GM19023 (cell line): ENCODE data around the gene IL22RA2.
A peak's percentile ranks its signal among the peaks of the same experiment; 100 is the strongest.

ENCODE experiments used
- ATAC-seq: cut with Tn5 transposase; IDR thresholded peaks from one replicate; pipeline ENCODE4 v1.9.1; 2021; ENCODE audit warnings: mild to moderate bottlenecking, moderate library complexity; ENCODE audit not compliant: unreplicated experiment

IL22RA2 gene

GRCh38 chr6:137167702-137168377 lies 5.6 kb downstream of the IL22RA2 start:
- ATAC-seq, result no peak

DNA sequence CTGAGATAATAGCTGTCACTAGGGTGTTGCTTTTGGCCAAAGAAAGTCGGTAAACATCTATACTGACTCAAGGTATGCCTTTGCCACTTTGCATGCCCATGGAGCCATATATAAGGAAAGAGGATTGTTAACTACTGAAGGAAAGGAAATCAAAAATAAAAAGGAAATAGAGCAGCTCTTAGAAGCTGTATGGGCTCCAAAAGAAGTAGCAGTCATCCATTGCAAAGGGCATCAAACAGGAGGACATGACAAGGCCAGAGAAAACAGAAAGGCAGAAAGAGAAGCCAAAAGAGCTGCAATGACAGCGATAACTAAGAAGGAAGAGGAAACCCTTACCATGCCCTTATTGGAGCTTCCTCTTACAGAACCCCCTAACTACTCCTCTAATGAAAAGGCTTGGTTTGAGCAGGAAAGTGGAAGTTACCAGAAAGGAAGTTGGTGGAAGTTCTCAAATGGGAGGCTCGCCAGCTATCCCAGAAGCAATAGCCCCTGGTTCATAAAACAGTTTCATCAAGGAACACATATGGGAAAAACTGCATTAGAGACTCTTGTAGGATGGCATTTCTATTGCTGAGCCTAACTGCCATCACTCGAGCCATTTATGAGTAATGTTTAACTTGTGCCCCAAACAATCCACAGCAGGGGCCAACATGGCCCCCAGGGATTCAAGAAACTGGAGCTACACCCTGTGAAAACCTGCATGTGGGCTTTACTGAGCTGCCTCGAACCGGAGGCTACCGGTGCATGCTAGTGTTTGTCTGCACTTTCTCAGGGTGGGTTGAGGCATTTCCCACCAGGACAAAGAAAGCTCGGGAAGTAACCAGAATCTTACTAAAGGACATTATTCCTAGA lies 7.0 kb downstream of the IL22RA2 start:
- no peak for ATAC-seq

DNA sequence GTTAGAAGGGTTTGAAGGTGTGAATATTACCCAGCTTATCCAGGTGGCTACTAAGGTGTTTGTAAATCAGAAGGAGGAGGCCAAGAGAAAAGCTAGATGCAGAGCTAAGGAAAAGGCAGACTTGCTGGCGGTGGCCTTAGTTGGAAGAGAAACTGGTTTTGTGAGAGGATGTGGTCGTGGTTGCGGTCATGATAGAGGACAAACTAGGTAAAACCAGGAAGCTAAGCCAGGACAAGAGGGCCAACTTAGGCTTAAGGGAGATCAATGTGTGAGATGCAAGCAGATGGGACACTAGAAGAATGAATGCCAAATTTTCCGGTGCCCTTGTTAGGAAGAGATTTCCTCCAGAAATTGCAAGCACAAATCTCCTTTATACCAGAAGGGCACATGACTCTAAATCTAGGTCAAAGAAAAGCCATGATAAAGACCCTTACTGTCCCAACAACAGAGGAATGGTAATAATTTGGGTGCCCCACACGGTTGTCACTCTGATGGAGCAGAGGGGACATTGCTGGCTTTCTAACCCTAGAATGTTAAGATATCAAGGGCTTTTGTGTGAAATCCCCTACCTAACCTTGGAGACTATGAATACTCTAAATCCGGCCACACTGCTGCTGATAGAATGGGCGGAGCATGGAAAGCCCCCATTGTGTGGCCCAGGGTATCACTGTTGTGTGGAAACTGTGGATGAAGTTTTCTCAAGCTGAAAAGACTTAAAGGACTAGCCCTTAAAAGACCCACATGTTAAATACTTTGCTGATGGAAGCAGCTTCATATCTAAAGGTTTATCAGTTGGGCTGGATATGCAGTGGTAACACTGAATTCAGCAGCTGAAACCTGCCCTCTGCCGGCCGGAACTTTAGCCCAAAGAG lies 7.8 kb downstream of the IL22RA2 start:
- peak; percentile 56 for ATAC-seq

GRCh38 chr6:137163732-137164318 lies 9.6 kb downstream of the IL22RA2 start:
- no peak for ATAC-seq

DNA sequence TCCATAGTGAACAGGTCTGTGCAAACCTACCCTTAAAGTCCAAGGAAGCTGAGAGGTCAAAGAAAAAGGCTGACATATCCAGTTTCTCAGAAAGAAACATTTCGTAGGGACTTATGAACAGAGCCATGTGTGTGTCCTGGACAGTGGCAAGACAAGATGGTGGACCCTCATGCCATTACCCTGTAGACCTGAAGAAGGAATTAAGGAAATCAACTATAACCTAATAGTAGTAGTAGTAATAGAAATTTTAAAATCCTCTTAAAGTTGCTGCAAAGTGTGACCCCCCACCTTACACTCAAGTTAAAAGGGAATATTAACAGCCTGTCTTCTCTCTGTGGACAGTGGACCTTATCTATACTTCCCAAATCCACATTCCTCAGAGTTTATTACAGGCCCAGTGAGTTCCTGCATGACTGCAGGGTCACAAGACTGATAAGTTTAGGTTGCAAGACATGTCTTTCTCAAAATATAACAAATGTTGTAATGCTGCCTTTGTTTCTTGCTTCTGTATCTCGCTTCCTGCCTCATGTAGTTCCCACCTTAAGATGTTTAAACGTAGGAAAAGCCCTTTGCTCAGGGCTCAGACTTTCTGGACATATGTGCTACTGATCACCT lies 10.6 kb downstream of the IL22RA2 start:
- ATAC-seq, result no peak

DNA sequence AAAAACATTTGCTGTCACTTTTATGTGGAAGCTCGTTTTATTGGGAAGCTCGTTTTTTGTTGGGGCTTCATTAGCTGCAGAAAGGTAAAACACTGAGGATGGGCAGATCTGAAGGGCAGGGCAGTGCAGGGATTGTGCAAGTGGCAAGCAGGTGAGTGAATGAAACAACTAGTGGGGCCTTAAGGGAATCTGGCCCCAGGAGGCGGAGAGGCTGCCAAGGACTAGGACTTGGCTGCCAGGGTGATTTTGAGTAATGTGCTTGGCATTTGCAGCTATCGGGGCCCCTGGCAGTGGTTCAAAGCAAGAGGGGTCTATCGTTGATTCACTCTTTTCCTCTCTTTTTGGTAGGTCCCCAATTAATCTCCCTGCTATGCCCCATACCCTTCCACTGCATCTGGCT lies 11.5 kb downstream of the IL22RA2 start:
- ATAC-seq, result no peak

- no peak for ATAC-seq
Observed at GRCh38 chr6:137160763-137161162, 12.7 kb downstream of the IL22RA2 start.

DNA sequence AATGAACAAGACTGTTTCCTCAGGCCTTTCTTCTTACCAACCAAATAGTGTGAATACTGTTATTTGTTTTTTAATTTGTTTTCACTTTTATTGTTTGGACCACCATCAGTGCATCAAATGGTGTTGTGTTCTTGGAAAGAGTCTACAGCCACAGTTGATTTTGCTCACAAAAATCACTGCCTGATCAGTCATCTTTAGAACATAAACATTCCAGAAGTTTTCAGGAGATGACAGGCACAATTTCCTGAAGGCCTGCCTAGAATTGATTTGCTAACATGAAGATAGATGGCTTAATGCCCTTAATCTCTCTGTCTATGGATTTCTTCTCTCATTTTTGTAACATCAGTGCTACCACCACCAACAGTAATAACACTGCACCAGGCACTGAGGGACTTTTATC lies 13.5 kb downstream of the IL22RA2 start:
- ATAC-seq, result no peak

DNA sequence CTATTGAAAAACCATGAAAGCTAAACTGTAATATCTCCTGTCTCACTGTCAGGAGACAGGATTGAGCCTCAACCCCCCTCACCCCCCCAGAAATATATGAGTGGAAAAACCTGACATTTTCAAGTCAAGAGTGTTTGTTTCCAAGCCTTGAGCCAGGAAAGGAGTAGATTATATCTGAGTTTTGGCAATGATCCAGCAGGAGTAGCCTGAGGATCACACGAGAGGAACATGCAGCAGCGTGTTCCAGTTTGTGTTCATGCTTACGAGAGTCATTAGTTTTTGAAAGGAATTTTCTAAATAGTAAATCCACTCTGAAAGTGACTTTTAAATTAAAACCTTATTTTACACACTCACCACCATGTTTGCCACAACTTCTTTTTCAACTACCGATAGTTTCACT lies 15.8 kb downstream of the IL22RA2 start:
- no peak for ATAC-seq

DNA sequence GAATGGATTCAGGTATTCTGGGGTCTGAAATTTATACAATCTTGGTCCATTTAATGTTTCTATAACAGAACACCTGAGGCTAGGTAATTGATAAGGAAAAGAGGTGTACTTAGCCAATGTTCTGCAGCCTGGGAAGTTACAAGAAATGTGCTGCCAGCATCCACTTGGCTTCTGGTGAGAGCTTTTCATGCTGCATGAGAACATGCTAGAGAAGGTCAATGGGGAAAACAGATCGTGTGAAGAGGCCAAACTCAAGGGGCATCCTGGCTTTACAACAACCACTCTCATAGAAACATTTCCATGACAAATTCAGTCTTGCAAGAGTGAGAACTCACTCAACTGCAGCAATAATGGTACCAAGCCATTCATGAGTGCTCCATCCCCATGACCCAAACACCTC lies 16.8 kb downstream of the IL22RA2 start:
- ATAC-seq, result no peak

- no peak for ATAC-seq
Observed at GRCh38 chr6:137155830-137156229, 17.6 kb downstream of the IL22RA2 start.

DNA sequence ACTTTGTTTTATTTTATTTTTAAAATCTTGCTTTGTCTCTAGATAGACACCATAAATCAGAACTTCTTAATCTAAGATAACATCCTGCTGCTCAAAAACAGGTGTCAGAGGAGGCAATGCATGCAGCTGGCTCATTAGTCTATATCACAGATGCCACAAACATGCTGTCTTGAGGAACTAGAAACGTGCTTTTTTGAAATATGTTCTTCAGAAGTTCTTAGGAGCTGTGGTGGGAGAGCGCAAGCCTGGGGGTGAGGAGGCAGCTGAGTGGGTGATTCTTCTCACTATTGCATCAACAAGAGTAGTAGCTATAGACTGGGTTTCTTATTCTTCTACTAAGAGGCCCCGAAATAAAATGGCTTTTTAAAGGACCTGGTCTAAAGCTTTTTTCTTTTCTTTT lies 23.4 kb downstream of the IL22RA2 start:
- no peak for ATAC-seq

GRCh38 chr6:137149035-137149393 lies 24.4 kb downstream of the IL22RA2 start:
- no peak for ATAC-seq

GRCh38 chr6:137148306-137149034 lies 25.0 kb downstream of the IL22RA2 start:
- ATAC-seq, result no peak

GRCh38 chr6:137147195-137147594 lies 26.2 kb downstream of the IL22RA2 start:
- no peak for ATAC-seq

GRCh38 chr6:137146206-137146605 lies 27.2 kb downstream of the IL22RA2 start:
- no peak for ATAC-seq

GRCh38 chr6:137145421-137145820 lies 28.0 kb downstream of the IL22RA2 start:
- ATAC-seq, result no peak

GRCh38 chr6:137136065-137136464 lies 37.4 kb downstream of the IL22RA2 start:
- ATAC-seq, result no peak

DNA sequence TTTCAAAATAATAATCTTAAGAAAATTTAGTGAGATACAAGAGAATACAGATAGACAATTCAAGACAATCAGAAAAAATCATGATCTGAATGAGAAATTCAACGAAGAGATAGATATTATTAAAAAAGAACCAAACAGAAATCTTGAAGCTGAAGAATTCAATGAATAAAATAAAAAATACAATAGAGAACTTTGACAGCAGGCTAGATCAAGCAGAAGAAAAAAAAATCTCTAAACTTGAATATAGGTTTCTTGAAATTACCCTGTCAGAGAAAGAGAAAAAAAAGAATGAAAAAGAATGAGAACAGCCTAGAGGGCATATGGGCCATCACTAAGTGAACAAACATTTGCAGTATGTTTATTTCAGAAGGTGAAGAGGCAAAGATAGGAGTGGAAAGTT lies 39.0 kb downstream of the IL22RA2 start:
- ATAC-seq, result no peak

DNA sequence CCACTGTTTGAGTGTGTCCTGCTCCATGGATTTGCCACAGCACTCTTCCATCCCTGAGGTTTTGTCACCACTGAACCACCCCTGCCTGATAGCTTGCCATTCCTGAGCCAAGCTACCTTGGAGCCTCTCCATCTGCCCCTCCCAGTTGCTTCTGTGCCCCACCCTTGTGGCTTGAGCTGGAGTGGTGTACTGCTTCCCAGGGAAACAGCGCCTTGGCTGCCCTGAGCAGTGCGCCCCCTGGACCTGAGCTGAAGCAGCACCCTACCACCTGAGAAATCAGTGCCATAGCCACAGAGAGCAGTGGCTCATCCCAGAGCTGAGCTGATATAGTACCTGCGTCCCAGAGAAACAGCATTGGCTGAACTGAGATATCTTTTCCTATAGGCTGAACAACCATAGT lies 40.3 kb downstream of the IL22RA2 start:
- no peak for ATAC-seq
